Mesendoderm (in vitro differentiated cells): ENCODE measurements around the gene NHEJ1. TPM values are rescaled to one million over a fixed set of nuclear protein-coding genes. Genes with fewer than 3 reads are reported as not detected.

Experiments
- DNase-seq: peaks from one replicate; pipeline ENCODE4 v3.0.0; 2013
- H2AK5ac ChIP-seq: 2 replicates; pipeline ENCODE4 v1.6.1; 2013; ENCODE audit warnings: low read length, inconsistent platforms
- H2BK120ac ChIP-seq: 2 replicates; pipeline ENCODE4 v1.6.1; 2013; ENCODE audit warnings: low read depth, mild to moderate bottlenecking, low read length, moderate library complexity, mixed read lengths
- H2BK15ac ChIP-seq: replicated peaks from 2 replicates; pipeline ENCODE4 v1.6.1; 2013; ENCODE audit warnings: low read depth, mild to moderate bottlenecking, moderate library complexity
- H2BK5ac ChIP-seq: 2 replicates; pipeline ENCODE4 v1.6.1; 2013; ENCODE audit warnings: low read length, inconsistent platforms
- H3K18ac ChIP-seq: 2 replicates; pipeline ENCODE4 v1.6.1; 2013; ENCODE audit warnings: mild to moderate bottlenecking, low read length, mixed read lengths
- H3K23ac ChIP-seq: one replicate; pipeline ENCODE4 v1.6.1; 2013; ENCODE audit warnings: low read length
- H3K27ac ChIP-seq: 2 replicates; pipeline ENCODE4 v1.5.1; 2013; ENCODE audit warnings: low read depth, mild to moderate bottlenecking, inconsistent platforms, low read length, moderate library complexity
- H3K27me3 ChIP-seq: 2 replicates; pipeline ENCODE4 v1.6.1; 2013; ENCODE audit warnings: low read length, control low read depth, mild to moderate bottlenecking, inconsistent platforms; ENCODE audit not compliant: insufficient read depth, poor library complexity
- H3K36me3 ChIP-seq: 2 replicates; pipeline ENCODE4 v1.6.1; 2013; ENCODE audit warnings: low read length, inconsistent platforms; ENCODE audit not compliant: control insufficient read depth, insufficient read depth
- H3K4ac ChIP-seq: one replicate; pipeline ENCODE4 v1.6.1; 2013; ENCODE audit warnings: low read depth, mild to moderate bottlenecking, low read length, moderate library complexity
- H3K4me1 ChIP-seq: 2 replicates; pipeline ENCODE4 v1.6.1; 2013; ENCODE audit warnings: low read depth, low read length, inconsistent platforms; ENCODE audit not compliant: control insufficient read depth
- H3K4me2 ChIP-seq: 2 replicates; pipeline ENCODE4 v1.6.1; 2013; ENCODE audit warnings: low read length
- H3K4me3 ChIP-seq: 2 replicates; pipeline ENCODE4 v1.5.1; 2013; ENCODE audit warnings: mild to moderate bottlenecking, low read length
- H3K56ac ChIP-seq: one replicate; pipeline ENCODE4 v1.6.1; 2013; ENCODE audit warnings: low read length
- H3K79me1 ChIP-seq: 2 replicates; pipeline ENCODE4 v1.6.1; 2013; ENCODE audit warnings: low read length, inconsistent platforms
- H3K79me2 ChIP-seq: 2 replicates; pipeline ENCODE4 v1.6.1; 2013; ENCODE audit warnings: mild to moderate bottlenecking, low read length; ENCODE audit not compliant: control insufficient read depth, insufficient read depth
- H3K9ac ChIP-seq: 2 replicates; pipeline ENCODE4 v1.6.1; 2013; ENCODE audit warnings: low read length, inconsistent platforms
- H4K5ac ChIP-seq: one replicate; pipeline ENCODE4 v1.6.1; 2013; ENCODE audit warnings: low read length
- H4K8ac ChIP-seq: one replicate; pipeline ENCODE4 v1.6.1; 2013; ENCODE audit warnings: low read depth, mild to moderate bottlenecking, control low read depth, low read length, moderate library complexity
- WGBS: extraction: QIAGEN DNeasy Blood & Tissue Kit; methylation state at CpG from one replicate; pipeline ENCODE4 v1.1.7; 2013; ENCODE audit warnings: low lambda C conversion rate, missing lambda C conversion rate; ENCODE audit not compliant: insufficient coverage; ENCODE audit errors: extremely low coverage; 5-methylcytosine and 5-hydroxymethylcytosine counted together
- small RNA-seq: library from polyadenylated mRNA; stranded (forward); fragments of <200 nt; extraction: miRNeasy Mini kit (QIAGEN cat#:217004); gene quantifications from one replicate; pipeline ENCODE3, GENCODE V24; 2013; ENCODE audit not compliant: insufficient read depth

NHEJ1 gene

DNA sequence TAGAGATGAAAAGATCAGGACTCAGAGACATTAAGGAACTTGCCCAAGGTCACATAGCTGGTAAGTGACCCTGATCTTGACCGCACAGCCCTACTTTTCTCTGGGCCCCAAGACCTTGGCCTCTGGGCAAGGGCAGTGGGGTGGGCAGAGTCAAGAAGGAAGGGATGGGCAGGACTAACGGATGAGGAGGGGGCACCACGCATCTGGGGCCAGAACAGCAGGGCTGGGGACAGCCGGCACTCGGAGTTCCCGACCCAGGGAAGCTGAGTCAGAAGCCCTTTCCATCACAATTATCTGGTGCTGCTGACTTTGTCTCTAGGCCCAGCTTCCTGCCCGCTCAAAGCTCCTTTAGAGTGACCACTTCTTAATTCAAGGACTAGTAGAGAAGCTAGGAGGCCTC, 133.7 kb downstream of the NHEJ1 start:
- Histone ChIP-seq H3K23ac (no peak overlapping the region), H3K18ac (no peak overlapping the region), H3K27me3 (no peaks in the 10 kb centered on the region), H2BK120ac (no peak overlapping the region), H3K4me2 (no peak overlapping the region), H2AK5ac (no peak overlapping the region), H3K4me1 (no peaks in the 10 kb centered on the region), H3K36me3 (no peaks in the 10 kb centered on the region), H3K9ac (no peak overlapping the region), H3K4me3 (no peak overlapping the region), H2BK5ac (no peak overlapping the region), H4K5ac (no peak overlapping the region), H2BK15ac (no peak overlapping the region), H4K8ac (no peak overlapping the region), H3K27ac (no peak overlapping the region), H3K79me2 (no peaks in the 10 kb centered on the region), H3K56ac (no peak overlapping the region), H3K79me1 (no peaks in the 10 kb centered on the region), H3K4ac (no peak overlapping the region)
- no peak for DNase-seq
- no CpG with 5 or more reads among the region's 7 CpGs for WGBS

- no peak overlapping the region for H2AK5ac ChIP-seq
- H3K27me3 ChIP-seq: no peaks in the 10 kb centered on the region
- no peak overlapping the region for H3K4me3 ChIP-seq
- H4K5ac ChIP-seq: no peak overlapping the region
- no peak overlapping the region for H4K8ac ChIP-seq
- H3K4me2 ChIP-seq: no peak overlapping the region
- no peaks in the 10 kb centered on the region for H3K36me3 ChIP-seq
- H2BK15ac ChIP-seq: no peak overlapping the region
- no peak overlapping the region for H2BK120ac ChIP-seq
- DNase-seq: no peak
- no peaks in the 10 kb centered on the region for H3K79me2 ChIP-seq
- H3K27ac ChIP-seq: no peak overlapping the region
- no peak overlapping the region for H3K4ac ChIP-seq
- no peak overlapping the region for H2BK5ac ChIP-seq
- no peak overlapping the region for H3K23ac ChIP-seq
- WGBS: no CpG with 5 or more reads among the region's 18 CpGs
- H3K9ac ChIP-seq: no peak overlapping the region
- H3K4me1 ChIP-seq: no peaks in the 10 kb centered on the region
- H3K56ac ChIP-seq: no peak overlapping the region
- no peaks in the 10 kb centered on the region for H3K79me1 ChIP-seq
- no peak overlapping the region for H3K18ac ChIP-seq
These were observed 134.7 kb downstream of the NHEJ1 start for GRCh38 chr2:219025637-219026585.

Small RNA genes within 50 kb of the gene (small RNA-seq; reads per million reads assigned to genes)
- gene MIR3131: 0.72 reads per million
- not detected for gene RN7SL764P
